ENCODE results near the gene UBN1.

GRCh38 chr16:4814046-4814445 is 33.2 kb upstream of the UBN1 start:
- no peak for TF ChIP-seq CTCF (IDR thresholded peaks at IDR 0.05)
- TF ChIP-seq POLR2A (IDR thresholded peaks at IDR 0.05), result no peak

All from tibial nerve (tissue), 3 donors.